Activated CD4-positive, CD25-positive, alpha-beta regulatory T cell treated with anti-CD3 and anti-CD28 coated beads, Interleukin-2, amount 50 U/mL, for 72 hours (primary cell): Measurements from ENCODE around the gene LRRN2.
"Not testable (repeated sequence)": the region's sequence is repeated elsewhere in the genome, so short reads cannot be mapped to it uniquely, and the experiment has no call there.

ENCODE experiments used
- DNase-seq: peaks from one replicate; pipeline ENCODE4 v3.0.0; 2021

The LRRN2 gene

DNA sequence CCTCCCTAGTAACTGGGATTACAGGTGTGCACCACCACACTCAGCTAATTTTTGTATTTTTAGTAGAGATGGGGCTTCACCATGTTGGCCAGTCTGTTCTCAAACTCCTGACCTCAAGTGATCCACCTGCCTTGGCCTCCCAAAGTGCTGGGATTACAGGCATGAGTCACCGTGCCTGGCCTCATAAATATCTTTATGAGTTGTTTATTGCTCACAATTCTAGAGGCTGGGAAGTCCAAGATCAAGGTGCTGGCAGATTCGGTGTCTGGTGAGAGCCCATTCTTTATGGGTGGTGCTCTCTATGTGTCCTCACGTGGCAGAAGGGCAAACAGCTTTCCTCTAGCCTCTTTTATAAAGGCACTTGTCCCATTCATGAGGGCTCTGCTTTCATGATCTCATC lies 115.5 kb downstream of the LRRN2 start:
- DNase-seq: not testable (repeated sequence)

DNA sequence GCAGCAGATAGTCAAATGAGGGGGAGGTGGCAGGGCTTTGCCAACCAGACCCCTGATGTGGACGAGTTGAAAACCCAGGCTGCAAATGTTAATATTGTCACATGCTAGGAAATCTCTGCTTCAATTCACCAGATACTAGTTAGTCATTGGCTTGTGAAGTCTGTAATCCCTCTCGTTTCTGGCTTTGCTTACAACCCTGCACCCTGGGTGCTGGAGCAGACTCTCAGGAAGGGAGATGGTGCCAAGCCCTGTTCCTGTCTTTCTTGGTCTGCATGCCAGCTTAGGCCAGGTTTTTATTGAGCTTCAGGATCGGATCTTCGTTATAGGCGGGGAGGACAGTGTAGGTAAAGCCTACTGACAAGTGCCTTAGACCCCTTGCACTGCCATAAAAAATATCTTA lies 116.1 kb downstream of the LRRN2 start:
- no peak for DNase-seq

DNA sequence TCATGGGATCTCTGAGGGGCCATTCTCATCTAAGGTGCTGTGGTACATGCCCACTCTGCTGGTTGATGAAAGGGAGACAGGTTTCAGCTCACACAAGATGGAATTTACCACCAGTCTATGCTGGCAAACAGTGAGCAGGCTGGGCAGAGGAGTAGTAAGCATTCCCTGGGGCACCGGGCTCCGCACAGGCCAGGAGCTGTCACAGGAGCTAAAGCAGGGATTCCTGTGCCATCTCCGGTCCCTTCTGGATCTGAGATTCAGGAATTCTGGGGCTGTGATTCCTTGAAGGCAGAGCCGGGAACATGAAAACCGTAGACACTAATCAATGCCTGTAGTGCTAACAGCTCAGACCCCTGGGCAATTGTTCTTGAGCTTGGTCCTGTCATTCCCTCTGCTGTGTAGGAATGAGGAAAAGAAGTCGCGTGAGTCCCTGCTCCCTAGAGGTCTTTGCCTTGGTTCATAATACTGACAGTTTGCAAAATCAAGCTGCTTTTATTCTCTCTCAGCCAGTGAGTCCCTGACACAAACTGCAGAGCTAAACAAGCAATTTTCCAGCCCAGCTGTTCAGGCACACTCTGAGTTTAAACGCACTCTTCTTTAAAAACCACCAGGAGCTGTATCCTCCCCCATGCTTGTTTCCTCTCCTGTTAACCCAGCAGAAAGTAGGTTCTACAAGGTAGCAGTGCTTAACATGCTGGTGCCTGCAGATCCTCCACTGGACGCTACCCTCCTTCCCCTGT lies 116.8 kb downstream of the LRRN2 start:
- no peak for DNase-seq
